AG09319 (cell line): ENCODE data around the gene MIA2.

ENCODE experiments used
- DNase-seq: peaks from one replicate; pipeline ENCODE4 v3.0.0-alpha.2; 2010; ENCODE audit warnings: low read depth; ENCODE audit errors: extremely low read depth
- CTCF ChIP-seq: IDR thresholded peaks from 2 replicates; pipeline ENCODE4 v1.5.1; 2011; ENCODE audit warnings: low read depth, mild to moderate bottlenecking, inconsistent platforms, low read length, moderate library complexity

MIA2 gene

GRCh38 chr14:39432179-39432618, 198.5 kb downstream of the MIA2 start, which contains the start of gene FBXO33:
Gene FBXO33, minus strand, starts transcription at chr14:39432433. Its CDS starts 271 bp downstream, at chr14:39432162.
- DNase-seq = peak; percentile 92
- no peak for TF ChIP-seq CTCF

- peak; percentile 11 for DNase-seq
- no peak; the same call in none of the 2 replicates for TF ChIP-seq CTCF
These were observed 199.1 kb downstream of the MIA2 start for GRCh38 chr14:39432619-39433451.

DNA sequence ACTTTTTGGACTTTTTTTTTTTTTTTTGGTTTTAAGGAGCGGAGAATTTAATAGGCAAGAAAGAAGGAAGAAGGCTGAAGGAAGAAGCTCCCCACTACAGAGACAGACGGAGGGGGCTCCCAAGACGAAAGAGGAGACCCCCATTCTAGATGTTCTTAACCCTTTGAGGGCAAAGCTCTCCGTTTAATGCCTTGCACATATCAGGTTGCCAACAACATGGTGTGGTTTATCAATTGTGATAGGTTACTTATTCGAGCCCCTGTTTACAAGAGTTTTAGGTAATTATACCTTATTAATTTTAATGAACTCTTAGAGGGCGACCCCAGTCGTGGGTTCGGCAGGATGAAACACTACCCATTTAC, 199.7 kb downstream of the MIA2 start:
- DNase-seq = no peak
- TF ChIP-seq CTCF = no peak

DNA sequence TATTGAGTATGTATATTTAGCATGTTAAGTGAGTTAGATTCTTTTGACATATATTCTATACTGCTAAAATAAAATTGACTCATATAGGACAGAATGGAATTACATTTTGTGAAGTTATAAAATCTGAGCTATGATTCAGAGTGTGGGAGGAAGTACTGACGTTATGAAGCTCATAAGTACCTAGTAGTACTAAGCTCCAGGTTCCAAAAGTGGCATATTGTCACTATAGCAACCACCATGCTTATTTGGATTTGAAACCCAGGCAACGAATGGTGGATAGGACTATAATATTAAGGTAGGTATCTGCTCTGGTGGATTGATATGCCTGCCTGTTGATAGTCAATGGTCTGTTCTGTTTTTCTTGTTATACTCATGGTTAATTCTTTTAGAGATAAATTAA, 200.7 kb downstream of the MIA2 start:
- TF ChIP-seq CTCF = no peak
- DNase-seq = no peak

GRCh38 chr14:39435241-39435640, 201.5 kb downstream of the MIA2 start:
- TF ChIP-seq CTCF = no peak
- no peak for DNase-seq
